HEK293T (cell line): Measurements from ENCODE around the gene KCNH6.

ENCODE experiments used
- CTCF ChIA-PET: fragments of 350-600 bp; formaldehyde crosslinking; extraction: SDS; loops from one replicate; lab custom pipeline; 2021; ENCODE audit warnings: antibody characterized with exemption, inconsistent platforms; lab: Yijun Ruan, JAX
- POLR2A ChIA-PET: fragments of 350-600 bp; formaldehyde crosslinking; extraction: SDS; loops from one replicate; lab custom pipeline; 2020; ENCODE audit warnings: antibody characterized with exemption, inconsistent platforms; lab: Yijun Ruan, JAX
- DNase-seq: peaks from one replicate; pipeline ENCODE4 v3.0.0; 2012; ENCODE audit warnings: mixed read lengths; ENCODE audit errors: extremely low spot score
- ARNT ChIP-seq: fragments of 450-650 bp; IDR thresholded peaks from 2 replicates; pipeline ENCODE4 v1.6.1; 2017; ENCODE audit warnings: mild to moderate bottlenecking
- BHLHE40 ChIP-seq: fragments of 450-650 bp; IDR thresholded peaks from 2 replicates; pipeline ENCODE4 v1.6.1; 2016; ENCODE audit warnings: mild to moderate bottlenecking, moderate library complexity, borderline replicate concordance
- CTBP1 ChIP-seq: fragments of 450-650 bp; IDR thresholded peaks from 2 replicates; pipeline ENCODE4 v1.6.1; 2016; ENCODE audit warnings: borderline replicate concordance
- ELF4 ChIP-seq: fragments of 450-650 bp; IDR thresholded peaks from 2 replicates; pipeline ENCODE4 v1.6.1; 2017; ENCODE audit warnings: antibody characterized with exemption
- FOXA1 ChIP-seq: fragments of 450-650 bp; IDR thresholded peaks from 2 replicates; pipeline ENCODE4 v1.6.1; 2016; ENCODE audit warnings: mild to moderate bottlenecking
- FOXK2 ChIP-seq: fragments of 450-650 bp; IDR thresholded peaks from 2 replicates; pipeline ENCODE4 v1.6.1; 2016; ENCODE audit warnings: mild to moderate bottlenecking
- FOXM1 ChIP-seq: fragments of 450-650 bp; IDR thresholded peaks from 2 replicates; pipeline ENCODE4 v1.6.1; 2017; ENCODE audit warnings: mild to moderate bottlenecking, borderline replicate concordance
- HDGF ChIP-seq: fragments of 450-650 bp; IDR thresholded peaks from 2 replicates; pipeline ENCODE4 v1.6.1; 2017; ENCODE audit warnings: antibody characterized with exemption, borderline replicate concordance
- L3MBTL2 ChIP-seq: fragments of 450-650 bp; conservative IDR thresholded peaks from 2 replicates; pipeline ENCODE4 v1.6.1; 2016; ENCODE audit warnings: mild to moderate bottlenecking
- LEF1 ChIP-seq: fragments of 450-650 bp; IDR thresholded peaks from 2 replicates; pipeline ENCODE4 v1.6.1; 2017; ENCODE audit warnings: mild to moderate bottlenecking, borderline replicate concordance
- NFRKB ChIP-seq: fragments of 450-650 bp; IDR thresholded peaks from 2 replicates; pipeline ENCODE4 v1.6.1; 2016; ENCODE audit warnings: mild to moderate bottlenecking, moderate library complexity
- SP1 ChIP-seq: fragments of 450-650 bp; IDR thresholded peaks from 2 replicates; pipeline ENCODE4 v1.6.1; 2017
- SUZ12 ChIP-seq: fragments of 450-650 bp; IDR thresholded peaks from 2 replicates; pipeline ENCODE4 v1.6.1; 2016; ENCODE audit warnings: mild to moderate bottlenecking
- TARDBP ChIP-seq: fragments of 450-650 bp; IDR thresholded peaks from 2 replicates; pipeline ENCODE4 v1.6.1; 2016
- ZNF384 ChIP-seq: fragments of 450-650 bp; IDR thresholded peaks from 2 replicates; pipeline ENCODE4 v1.6.1; 2016
- TF ChIP-seq, protein P1 (sequence below): fragments of 450-650 bp; IDR thresholded peaks from 2 replicates; pipeline ENCODE4 v1.6.1; 2016

The KCNH6 gene

DNA sequence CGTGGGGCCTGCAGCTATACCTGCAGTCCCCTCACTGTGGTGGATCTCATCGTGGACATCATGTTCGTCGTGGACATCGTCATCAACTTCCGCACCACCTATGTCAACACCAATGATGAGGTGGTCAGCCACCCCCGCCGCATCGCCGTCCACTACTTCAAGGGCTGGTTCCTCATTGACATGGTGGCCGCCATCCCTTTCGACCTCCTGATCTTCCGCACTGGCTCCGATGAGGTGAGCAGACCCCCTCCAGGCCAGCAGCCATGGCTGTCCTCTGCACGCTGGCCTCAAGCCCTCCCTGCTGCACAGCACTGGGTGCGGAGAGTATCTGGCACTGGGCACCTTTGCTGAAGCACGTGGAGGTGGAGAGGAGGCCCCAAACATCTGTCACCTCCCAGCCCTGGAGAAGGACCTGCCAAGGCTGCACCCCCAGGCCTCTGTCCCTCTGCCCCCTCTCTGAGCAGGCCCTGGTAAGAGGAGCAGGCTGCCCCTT lies 11.0 kb downstream of the KCNH6 start:
- CTCF ChIA-PET = no interaction called here
- no peak for TF ChIP-seq ELF4
- TF ChIP-seq TARDBP = no peak
- TF ChIP-seq BHLHE40 = no peak
- TF ChIP-seq ARNT = no peak
- TF ChIP-seq FOXA1 = no peak
- no peak for TF ChIP-seq SP1
- no peak for TF ChIP-seq FOXK2
- TF ChIP-seq, protein P1, sequence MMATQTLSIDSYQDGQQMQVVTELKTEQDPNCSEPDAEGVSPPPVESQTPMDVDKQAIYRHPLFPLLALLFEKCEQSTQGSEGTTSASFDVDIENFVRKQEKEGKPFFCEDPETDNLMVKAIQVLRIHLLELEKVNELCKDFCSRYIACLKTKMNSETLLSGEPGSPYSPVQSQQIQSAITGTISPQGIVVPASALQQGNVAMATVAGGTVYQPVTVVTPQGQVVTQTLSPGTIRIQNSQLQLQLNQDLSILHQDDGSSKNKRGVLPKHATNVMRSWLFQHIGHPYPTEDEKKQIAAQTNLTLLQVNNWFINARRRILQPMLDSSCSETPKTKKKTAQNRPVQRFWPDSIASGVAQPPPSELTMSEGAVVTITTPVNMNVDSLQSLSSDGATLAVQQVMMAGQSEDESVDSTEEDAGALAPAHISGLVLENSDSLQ = no peak
- TF ChIP-seq FOXM1 = no peak
- no peak for TF ChIP-seq LEF1
- no peak for TF ChIP-seq SUZ12
- no peak for TF ChIP-seq L3MBTL2
- no peak for TF ChIP-seq NFRKB
- no peak for TF ChIP-seq HDGF
- TF ChIP-seq ZNF384 = no peak
- POLR2A ChIA-PET = interaction anchor here (1.1 kb wide), 1 partner anchor 11 kb away, joined by 4 read pairs; no protein-coding TSS in a partner anchor
- no peak for DNase-seq

- CTCF ChIA-PET = no interaction called here
- TF ChIP-seq LEF1 (no peak), FOXA1 (no peak), ELF4 (no peak), FOXK2 (no peak), BHLHE40 (no peak), CTBP1 (no peak), ZNF384 (no peak), FOXM1 (no peak), SUZ12 (no peak), TARDBP (no peak), ARNT (no peak), NFRKB (no peak), SP1 (no peak), L3MBTL2 (no peak), HDGF (no peak)
- TF ChIP-seq, protein P1 = no peak
Measured at GRCh38 chr17:63534816-63535455, 11.8 kb downstream of the KCNH6 start.

DNA sequence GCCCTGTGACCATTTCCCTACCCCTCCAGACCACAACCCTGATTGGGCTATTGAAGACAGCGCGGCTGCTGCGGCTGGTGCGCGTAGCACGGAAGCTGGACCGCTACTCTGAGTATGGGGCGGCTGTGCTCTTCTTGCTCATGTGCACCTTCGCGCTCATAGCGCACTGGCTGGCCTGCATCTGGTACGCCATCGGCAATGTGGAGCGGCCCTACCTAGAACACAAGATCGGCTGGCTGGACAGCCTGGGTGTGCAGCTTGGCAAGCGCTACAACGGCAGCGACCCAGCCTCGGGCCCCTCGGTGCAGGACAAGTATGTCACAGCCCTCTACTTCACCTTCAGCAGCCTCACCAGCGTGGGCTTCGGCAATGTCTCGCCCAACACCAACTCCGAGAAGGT lies 12.5 kb downstream of the KCNH6 start:
- ChIA-PET CTCF (no interaction called here), POLR2A (no interaction called here)
- TF ChIP-seq CTBP1 (no peak), L3MBTL2 (no peak), HDGF (no peak), TARDBP (no peak), FOXA1 (no peak), FOXM1 (no peak), BHLHE40 (no peak), ELF4 (no peak), LEF1 (no peak), ZNF384 (no peak), ARNT (no peak)
- TF ChIP-seq, protein P1 = no peak
- DNase-seq = no peak

More at GRCh38 chr17:63534816-63535455, 11.8 kb downstream of the KCNH6 start:
- no peak for DNase-seq
- POLR2A ChIA-PET = no interaction called here

DNA sequence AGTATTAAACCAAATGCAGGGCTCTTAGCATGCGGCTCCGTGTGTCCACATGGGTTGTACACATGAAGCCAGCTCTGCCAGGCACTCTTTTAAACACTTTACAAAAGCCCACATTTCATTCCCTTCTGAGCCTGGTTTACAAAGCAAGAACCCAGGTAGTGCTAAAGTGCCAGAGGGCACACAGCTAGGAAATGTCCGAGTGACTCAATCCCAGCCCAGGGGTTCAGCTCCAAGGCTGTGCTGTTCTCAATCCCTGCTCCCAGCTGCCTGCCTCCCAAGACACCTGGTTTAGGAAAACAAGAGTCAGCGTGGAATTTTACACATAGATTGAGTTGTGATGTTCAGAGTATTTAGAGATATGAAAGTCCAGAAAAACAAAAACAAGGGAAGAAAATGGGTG lies 13.8 kb downstream of the KCNH6 start:
- CTCF ChIA-PET = no interaction called here
- POLR2A ChIA-PET = interaction anchor here (0.9 kb wide), 1 partner anchor 14 kb away, joined by 5 read pairs; the partner anchor contains the start of gene DCAF7
- no peak for DNase-seq
- no peak for TF ChIP-seq FOXK2
- no peak for TF ChIP-seq NFRKB
- no peak for TF ChIP-seq L3MBTL2
- no peak for TF ChIP-seq HDGF
- TF ChIP-seq, protein P1 = no peak
- TF ChIP-seq CTBP1 = no peak
- no peak for TF ChIP-seq LEF1
- no peak for TF ChIP-seq ZNF384
- no peak for TF ChIP-seq TARDBP
- no peak for TF ChIP-seq BHLHE40
- TF ChIP-seq ELF4 = no peak
- no peak for TF ChIP-seq ARNT
- TF ChIP-seq FOXM1 = no peak
- TF ChIP-seq SP1 = no peak
- TF ChIP-seq SUZ12 = no peak
